HUES64 (cell line): Measurements from ENCODE around the gene ZFP92.

ENCODE experiments used
- H3K27ac ChIP-seq: 2 replicates; pipeline ENCODE4 v1.7.0; 2013; ENCODE audit warnings: low read depth, low read length, inconsistent platforms
- H3K27me3 ChIP-seq: 2 replicates; pipeline ENCODE4 v1.6.1; 2013; ENCODE audit warnings: mild to moderate bottlenecking, low read length; ENCODE audit not compliant: insufficient read depth
- H3K36me3 ChIP-seq: 2 replicates; pipeline ENCODE4 v1.6.1; 2013; ENCODE audit warnings: mild to moderate bottlenecking, low read length; ENCODE audit not compliant: insufficient read depth
- H3K4me1 ChIP-seq: 2 replicates; pipeline ENCODE4 v1.6.1; 2013; ENCODE audit warnings: mild to moderate bottlenecking, low read length, moderate library complexity; ENCODE audit not compliant: insufficient read depth
- H3K4me3 ChIP-seq: 2 replicates; pipeline ENCODE4 v1.5.1; 2013; ENCODE audit warnings: mild to moderate bottlenecking, low read length, moderate library complexity
- H3K9ac ChIP-seq: 2 replicates; pipeline ENCODE4 v1.6.1; 2013; ENCODE audit warnings: mild to moderate bottlenecking, low read depth, low read length
- H3K9me3 ChIP-seq: 2 replicates; pipeline ENCODE4 v1.6.1; 2013; ENCODE audit warnings: low read depth, low read length; ENCODE audit not compliant: insufficient read depth
- WGBS: fragments of 150-250, 120-280 bp; methylation state at CpG from one replicate; pipeline ENCODE4 v1.1.7; 2013; ENCODE audit warnings: missing lambda C conversion rate; 5-methylcytosine and 5-hydroxymethylcytosine counted together

The ZFP92 gene

GRCh38 chrX:153426204-153426603 is 14.9 kb downstream of the ZFP92 start:
- no peaks in the 10 kb centered on the region for H3K27me3 ChIP-seq
- no peak overlapping the region for H3K27ac ChIP-seq
- no peaks in the 10 kb centered on the region for H3K36me3 ChIP-seq
- 96% methylated on average over 3 of the region's 3 CpGs for WGBS
- H3K9ac ChIP-seq = no peak overlapping the region
- peaks cover 3% of the 10 kb centered on the region; the same call in 1 of the 2 replicates for H3K9me3 ChIP-seq
- H3K4me1 ChIP-seq = no peaks in the 10 kb centered on the region
- H3K4me3 ChIP-seq = no peak overlapping the region

GRCh38 chrX:153430796-153431195 is 19.5 kb downstream of the ZFP92 start:
- H3K4me1 ChIP-seq = no peaks in the 10 kb centered on the region
- WGBS = 93% methylated on average over 6 of the region's 6 CpGs
- H3K36me3 ChIP-seq = no peaks in the 10 kb centered on the region
- no peak overlapping the region for H3K9ac ChIP-seq
- no peaks in the 10 kb centered on the region for H3K27me3 ChIP-seq
- H3K27ac ChIP-seq = no peak overlapping the region
- peaks cover 3% of the 10 kb centered on the region; the same call in 1 of the 2 replicates for H3K9me3 ChIP-seq
- H3K4me3 ChIP-seq = no peak overlapping the region

- H3K36me3 ChIP-seq = no peaks in the 10 kb centered on the region
- no peaks in the 10 kb centered on the region for H3K27me3 ChIP-seq
- WGBS = 68% methylated on average over 12 of the region's 12 CpGs
- peaks cover 3% of the 10 kb centered on the region; the same call in 1 of the 2 replicates for H3K9me3 ChIP-seq
- no peak overlapping the region for H3K27ac ChIP-seq
- H3K4me1 ChIP-seq = no peaks in the 10 kb centered on the region
- no peak overlapping the region for H3K9ac ChIP-seq
- H3K4me3 ChIP-seq = no peak overlapping the region
Observed at GRCh38 chrX:153433161-153433680, 21.9 kb downstream of the ZFP92 start.

DNA sequence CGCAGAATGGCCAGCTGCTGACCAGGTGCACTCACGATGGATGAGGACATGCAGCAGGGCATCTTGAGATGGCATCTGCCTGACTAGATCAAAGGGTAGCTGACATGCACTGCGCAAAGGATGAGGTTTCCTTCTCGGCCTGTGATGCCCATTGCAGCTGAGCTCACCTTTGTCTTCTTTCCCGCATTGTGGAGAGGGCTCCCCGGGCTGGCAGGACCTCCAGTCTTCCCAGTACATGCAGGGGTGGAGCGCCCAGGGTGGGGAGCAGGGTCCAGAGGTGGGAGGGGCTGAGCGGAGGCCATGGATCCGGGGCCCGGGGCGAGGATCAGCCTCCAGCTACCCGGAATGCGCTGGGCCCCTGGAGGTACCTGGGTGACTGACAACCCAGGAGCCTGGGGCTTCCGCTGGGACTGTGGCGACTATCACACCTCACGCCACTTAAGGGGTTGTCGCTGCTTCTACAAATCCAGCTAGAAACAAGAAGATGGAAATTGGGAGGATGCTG is 22.6 kb downstream of the ZFP92 start:
- H3K27me3 ChIP-seq = no peaks in the 10 kb centered on the region
- H3K27ac ChIP-seq = no peak overlapping the region
- no peaks in the 10 kb centered on the region for H3K4me1 ChIP-seq
- 92% methylated on average over 17 of the region's 17 CpGs for WGBS
- H3K9me3 ChIP-seq = peaks cover 3% of the 10 kb centered on the region; the same call in 1 of the 2 replicates
- H3K36me3 ChIP-seq = no peaks in the 10 kb centered on the region
- H3K9ac ChIP-seq = no peak overlapping the region
- no peak overlapping the region for H3K4me3 ChIP-seq

- H3K27me3 ChIP-seq = no peaks in the 10 kb centered on the region
- no peaks in the 10 kb centered on the region for H3K4me1 ChIP-seq
- H3K9ac ChIP-seq = no peak overlapping the region
- 93% methylated on average over 8 of the region's 8 CpGs for WGBS
- H3K27ac ChIP-seq = no peak overlapping the region
- H3K36me3 ChIP-seq = no peaks in the 10 kb centered on the region
- H3K4me3 ChIP-seq = no peak overlapping the region
- H3K9me3 ChIP-seq = peaks cover 3% of the 10 kb centered on the region; the same call in 1 of the 2 replicates
Observed at GRCh38 chrX:153434801-153435200, 23.5 kb downstream of the ZFP92 start.

DNA sequence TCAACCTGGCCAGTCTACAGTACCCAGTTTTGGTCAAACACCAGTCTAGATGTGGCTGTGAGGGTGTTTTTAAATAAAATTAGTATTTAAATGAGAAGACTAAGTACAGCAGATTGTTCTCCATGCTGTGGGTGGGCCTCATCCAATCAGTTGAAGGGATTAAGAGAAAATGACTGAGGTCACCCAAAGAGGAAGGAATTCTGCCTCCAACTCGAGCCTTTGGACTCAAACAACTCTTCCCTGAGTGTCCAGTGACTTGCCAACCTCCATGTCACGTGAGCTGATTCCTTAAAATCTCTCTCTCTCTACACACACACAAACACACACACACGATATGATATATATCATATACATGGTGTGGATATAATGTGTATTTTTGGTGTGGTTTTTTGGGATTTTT is 24.6 kb downstream of the ZFP92 start:
- Histone ChIP-seq H3K36me3 (no peaks in the 10 kb centered on the region), H3K4me3 (no peak overlapping the region), H3K27me3 (no peaks in the 10 kb centered on the region), H3K9me3 (peaks cover 1% of the 10 kb centered on the region; the same call in 1 of the 2 replicates), H3K4me1 (no peaks in the 10 kb centered on the region), H3K27ac (no peak overlapping the region), H3K9ac (no peak overlapping the region)
- WGBS = 67% methylated on average over 2 of the region's 3 CpGs

DNA sequence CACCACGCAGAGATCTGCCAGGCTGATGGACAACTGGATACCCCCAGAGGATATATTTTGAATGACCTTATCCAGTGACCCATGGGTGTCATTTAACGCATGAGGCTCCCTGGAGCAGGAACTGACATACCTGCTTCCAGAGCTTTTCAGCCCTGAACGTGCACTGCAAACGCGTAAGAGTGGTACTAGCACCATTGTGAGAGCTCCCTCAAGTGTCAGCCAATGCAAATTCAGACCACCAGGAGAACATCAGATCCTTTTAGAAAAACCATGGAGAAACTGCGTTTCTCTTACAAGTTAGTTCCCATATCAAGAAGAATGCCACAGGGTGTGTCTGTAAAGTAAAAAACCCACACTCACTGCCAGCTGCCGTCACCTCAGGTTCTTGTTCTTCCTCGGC is 27.3 kb downstream of the ZFP92 start:
- Histone ChIP-seq H3K36me3 (no peaks in the 10 kb centered on the region), H3K9me3 (no peaks in the 10 kb centered on the region), H3K27ac (no peak overlapping the region), H3K4me1 (no peaks in the 10 kb centered on the region), H3K9ac (no peak overlapping the region), H3K27me3 (no peaks in the 10 kb centered on the region), H3K4me3 (no peak overlapping the region)
- 39% methylated on average over 8 of the region's 8 CpGs for WGBS

DNA sequence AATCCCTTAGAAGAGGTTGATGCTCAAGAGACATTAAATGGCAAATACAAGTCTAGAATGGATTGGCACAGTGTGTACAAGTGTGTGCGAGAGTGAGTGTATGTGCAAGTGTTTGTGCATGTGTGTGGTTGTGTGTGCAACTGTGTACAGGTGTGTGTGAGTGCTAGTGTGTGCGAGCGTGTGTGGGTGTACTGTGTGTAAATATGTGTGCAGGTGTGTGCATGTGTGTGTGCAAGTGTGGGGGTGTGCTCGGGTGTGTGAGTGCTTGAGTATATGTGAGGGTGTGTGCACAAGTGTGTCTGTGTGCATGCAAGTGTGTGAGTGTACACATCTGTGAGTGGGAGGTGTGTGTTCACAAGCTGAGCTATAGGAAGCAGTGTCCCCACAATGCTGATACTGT is 28.7 kb downstream of the ZFP92 start:
- Histone ChIP-seq H3K4me1 (no peaks in the 10 kb centered on the region), H3K27ac (no peak overlapping the region), H3K9ac (no peak overlapping the region), H3K4me3 (no peak overlapping the region), H3K36me3 (no peaks in the 10 kb centered on the region), H3K27me3 (no peaks in the 10 kb centered on the region), H3K9me3 (no peaks in the 10 kb centered on the region)
- 91% methylated on average over 4 of the region's 4 CpGs for WGBS

- Histone ChIP-seq H3K27ac (no peak overlapping the region), H3K9me3 (no peaks in the 10 kb centered on the region), H3K27me3 (no peaks in the 10 kb centered on the region), H3K4me1 (no peaks in the 10 kb centered on the region), H3K36me3 (no peaks in the 10 kb centered on the region), H3K9ac (no peak overlapping the region), H3K4me3 (no peak overlapping the region)
- WGBS = 89% methylated on average over 11 of the region's 13 CpGs
Observed at GRCh38 chrX:153440556-153441135, 29.4 kb downstream of the ZFP92 start.

GRCh38 chrX:153441296-153441695 is 30.0 kb downstream of the ZFP92 start:
- Histone ChIP-seq H3K9ac (no peak overlapping the region), H3K36me3 (no peaks in the 10 kb centered on the region), H3K4me1 (no peaks in the 10 kb centered on the region), H3K9me3 (no peaks in the 10 kb centered on the region), H3K4me3 (no peak overlapping the region), H3K27ac (no peak overlapping the region), H3K27me3 (no peaks in the 10 kb centered on the region)
- 73% methylated on average over 5 of the region's 7 CpGs for WGBS

DNA sequence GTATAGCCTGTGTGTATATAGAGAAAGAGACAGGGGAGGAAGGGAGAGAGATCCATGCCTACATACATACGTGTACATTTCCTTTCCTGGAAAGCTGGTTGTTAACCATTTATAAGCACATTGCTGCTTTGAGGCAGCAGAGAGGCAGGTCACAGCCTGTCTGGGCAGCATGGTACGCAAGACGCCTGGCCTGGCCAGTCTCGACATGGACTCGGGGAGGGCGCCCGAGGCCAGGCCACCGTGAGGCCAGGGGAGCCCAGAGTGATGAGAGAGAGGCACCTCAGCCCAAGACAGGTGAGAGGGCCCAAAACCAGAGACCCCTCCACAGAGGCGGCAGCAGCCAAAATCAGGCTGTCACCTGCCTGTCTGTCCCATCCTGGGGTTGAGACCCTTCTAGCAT is 30.7 kb downstream of the ZFP92 start:
- Histone ChIP-seq H3K27ac (no peak overlapping the region), H3K9ac (no peak overlapping the region)

More for the DNA sequence above, 30.7 kb downstream of the ZFP92 start:
- no peaks in the 10 kb centered on the region for H3K27me3 ChIP-seq
- WGBS = 91% methylated on average over 9 of the region's 9 CpGs
- no peaks in the 10 kb centered on the region for H3K36me3 ChIP-seq
- H3K4me3 ChIP-seq = no peak overlapping the region
- no peaks in the 10 kb centered on the region for H3K4me1 ChIP-seq
- no peaks in the 10 kb centered on the region for H3K9me3 ChIP-seq
